ENCODE results near the gene TCF25.
"Not testable (repeated sequence)": the region's sequence is repeated elsewhere in the genome, so short reads cannot be mapped to it uniquely, and the experiment has no call there.

The TCF25 gene

GRCh38 chr16:89910717-89911354 lies 37.4 kb downstream of the TCF25 start:
- DNase-seq (ENCODE audit: extremely low read depth, low read depth) = no peak

GRCh38 chr16:89911375-89911774 lies 38.0 kb downstream of the TCF25 start:
- TF ChIP-seq CTCF (IDR thresholded peaks at IDR 0.05; ENCODE audit: low read depth, low read length) = no peak
- no peak for DNase-seq (ENCODE audit: extremely low read depth, low read depth)

More at GRCh38 chr16:89910717-89911354, 37.4 kb downstream of the TCF25 start:
- no peak for TF ChIP-seq CTCF (IDR thresholded peaks at IDR 0.05; ENCODE audit: low read depth, low read length)

- DNase-seq (ENCODE audit: extremely low read depth, low read depth) = no peak
- no peak for TF ChIP-seq CTCF (IDR thresholded peaks at IDR 0.05; ENCODE audit: low read depth, low read length)
These were observed 38.8 kb downstream of the TCF25 start for GRCh38 chr16:89912143-89912542.

- no peak for TF ChIP-seq CTCF (IDR thresholded peaks at IDR 0.05; ENCODE audit: low read depth, low read length)
- no peak for DNase-seq (ENCODE audit: extremely low read depth, low read depth)
These were observed 39.2 kb downstream of the TCF25 start for GRCh38 chr16:89912627-89913026.

GRCh38 chr16:89913408-89914387 lies 40.3 kb downstream of the TCF25 start:
- no peak for DNase-seq (ENCODE audit: extremely low read depth, low read depth)
- TF ChIP-seq CTCF (IDR thresholded peaks at IDR 0.05; ENCODE audit: low read depth, low read length) = no peak

GRCh38 chr16:89914642-89915285 lies 41.4 kb downstream of the TCF25 start:
- not testable (repeated sequence) for DNase-seq (ENCODE audit: extremely low read depth, low read depth)

- no peak for DNase-seq (ENCODE audit: extremely low read depth, low read depth)
- TF ChIP-seq CTCF (IDR thresholded peaks at IDR 0.05; ENCODE audit: low read depth, low read length) = no peak
These were observed 42.2 kb downstream of the TCF25 start for GRCh38 chr16:89915303-89916232.

Data from AG09319 (cell line).